Raji (cell line): ENCODE results near the gene ADGRB3.

Experiments
- POLR2A ChIP-seq: IDR thresholded peaks from 2 replicates; pipeline ENCODE4 v1.6.1; 2011; ENCODE audit warnings: low read depth, low read length, control low read depth; ENCODE audit not compliant: insufficient read depth

Gene ADGRB3

GRCh38 chr6:68901044-68901443 is 266.0 kb downstream of the ADGRB3 start:
- TF ChIP-seq POLR2A, result no peak

- TF ChIP-seq POLR2A, result no peak
Measured at GRCh38 chr6:68911334-68911733, 276.3 kb downstream of the ADGRB3 start.

- no peak for TF ChIP-seq POLR2A
Measured at GRCh38 chr6:68911811-68912210, 276.7 kb downstream of the ADGRB3 start.

GRCh38 chr6:68915586-68915985 is 280.5 kb downstream of the ADGRB3 start:
- TF ChIP-seq POLR2A, result no peak

- no peak for TF ChIP-seq POLR2A
Measured at GRCh38 chr6:68919537-68919936, 284.5 kb downstream of the ADGRB3 start.

GRCh38 chr6:68941345-68941744 is 306.3 kb downstream of the ADGRB3 start:
- no peak for TF ChIP-seq POLR2A

GRCh38 chr6:68947721-68948120 is 312.6 kb downstream of the ADGRB3 start:
- no peak for TF ChIP-seq POLR2A

- no peak for TF ChIP-seq POLR2A
Measured at GRCh38 chr6:68951270-68951669, 316.2 kb downstream of the ADGRB3 start.

- TF ChIP-seq POLR2A, result no peak
Measured at GRCh38 chr6:68958327-68958726, 323.2 kb downstream of the ADGRB3 start.

GRCh38 chr6:68967549-68968300 is 332.6 kb downstream of the ADGRB3 start:
- TF ChIP-seq POLR2A, result no peak

GRCh38 chr6:68968301-68968649 is 333.2 kb downstream of the ADGRB3 start:
- no peak for TF ChIP-seq POLR2A

GRCh38 chr6:68973066-68973465 is 338.0 kb downstream of the ADGRB3 start:
- no peak for TF ChIP-seq POLR2A

GRCh38 chr6:68975064-68975463 is 340.0 kb downstream of the ADGRB3 start:
- no peak for TF ChIP-seq POLR2A

GRCh38 chr6:68975816-68976215 is 340.7 kb downstream of the ADGRB3 start:
- no peak for TF ChIP-seq POLR2A

- TF ChIP-seq POLR2A, result no peak
Measured at GRCh38 chr6:68976260-68976659, 341.2 kb downstream of the ADGRB3 start.

- no peak for TF ChIP-seq POLR2A
Measured at GRCh38 chr6:68978411-68978810, 343.3 kb downstream of the ADGRB3 start.

- TF ChIP-seq POLR2A, result no peak
Measured at GRCh38 chr6:68988698-68989097, 353.6 kb downstream of the ADGRB3 start.
